GOT3 (cell line): ENCODE measurements around the gene OPRD1.

ENCODE experiments used
- DNase-seq: peaks from one replicate; lab custom pipeline; 2025; ENCODE audit warnings: mixed read lengths; lab: John Stamatoyannopoulos, UW

The OPRD1 gene

DNA sequence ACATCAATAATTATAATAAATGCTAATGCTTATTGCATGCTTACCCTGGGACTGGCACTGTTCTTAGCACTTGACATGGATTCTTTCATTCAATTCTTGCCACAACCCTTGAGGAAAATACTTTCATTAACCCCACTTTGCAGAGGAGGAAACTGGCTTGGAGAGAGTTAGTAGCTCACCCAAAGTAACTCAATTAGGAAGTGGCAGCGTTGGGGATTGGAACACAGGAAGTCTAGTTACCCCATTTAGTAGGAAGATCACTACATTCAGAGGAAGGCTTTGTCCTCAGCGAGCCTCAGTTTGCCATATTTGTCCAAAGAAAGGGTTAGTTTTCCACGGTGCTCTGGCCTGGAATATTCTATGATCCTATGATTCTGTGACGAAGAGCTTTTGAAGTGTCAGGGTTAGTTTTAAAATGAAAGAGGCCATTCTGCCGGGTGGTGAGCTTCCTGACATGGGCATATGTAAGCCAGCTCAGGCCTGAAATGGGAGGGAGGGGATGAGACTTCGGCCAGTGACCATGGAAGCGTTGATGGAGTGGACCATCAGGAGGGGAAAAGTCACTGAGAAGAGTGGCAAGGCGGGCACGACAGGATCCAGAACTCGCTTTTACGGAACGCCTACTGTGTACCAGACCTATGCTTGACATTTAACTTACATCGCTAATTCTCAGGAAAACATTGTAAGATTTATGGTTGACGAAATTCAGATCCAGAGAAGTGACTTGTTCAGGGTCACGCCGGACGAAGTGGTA lies 74.2 kb downstream of the OPRD1 start:
- no peak for DNase-seq

DNA sequence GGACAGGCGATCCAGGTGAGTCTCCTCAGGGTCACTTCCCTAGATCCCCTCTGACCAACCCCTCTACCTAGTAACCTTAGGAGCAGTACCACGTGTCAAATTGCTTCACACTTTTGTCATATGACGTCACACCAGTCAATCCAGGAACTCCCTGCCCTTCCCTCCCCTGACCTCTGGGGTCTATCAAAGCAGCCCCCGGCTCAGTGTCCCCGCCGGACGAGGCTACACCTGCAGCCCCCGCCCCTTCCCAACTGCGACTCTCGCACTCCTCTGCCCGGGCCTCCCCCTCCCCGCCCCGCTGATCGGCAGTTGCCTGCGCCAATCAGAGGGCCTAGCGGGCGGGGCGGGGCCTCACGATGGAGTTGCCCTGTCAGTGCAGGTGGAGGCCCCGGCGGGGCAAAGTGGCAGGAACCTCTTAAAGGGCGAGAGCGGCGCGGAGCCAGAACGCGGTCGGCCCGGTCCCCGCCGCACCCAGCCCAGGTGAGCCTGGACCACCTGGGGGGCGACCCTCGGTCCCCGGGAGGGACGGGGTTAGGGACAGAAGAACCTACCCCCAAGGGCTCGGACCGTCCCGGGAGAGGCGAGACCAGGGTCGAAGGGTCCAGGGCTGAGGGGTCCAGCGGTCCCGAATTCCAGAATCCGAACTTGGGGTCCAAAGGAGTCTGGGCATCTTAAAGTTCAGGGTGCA lies 74.9 kb downstream of the OPRD1 start:
- peak; percentile 63 for DNase-seq

DNA sequence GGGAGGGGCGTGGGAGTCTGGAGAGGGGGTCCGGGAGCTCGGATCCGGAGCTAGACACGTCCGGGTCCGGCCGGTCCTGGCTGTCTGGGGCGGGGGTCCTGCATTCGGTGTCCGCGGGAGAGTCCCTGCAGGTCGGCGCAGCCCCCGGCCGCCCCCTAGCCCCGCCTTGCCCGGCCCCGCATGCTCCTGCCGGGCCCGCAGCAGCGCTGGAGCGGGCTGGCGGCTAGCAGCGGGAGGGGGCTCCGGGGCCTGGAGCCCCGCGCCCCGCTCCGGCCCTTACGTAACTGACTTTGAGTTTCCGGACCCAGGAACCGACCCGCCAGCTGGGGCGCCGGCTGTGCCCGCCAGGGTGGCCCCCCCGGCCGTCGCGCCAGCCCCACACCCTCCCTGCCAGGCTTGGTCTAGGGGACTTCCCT lies 75.5 kb downstream of the OPRD1 start:
- no peak for DNase-seq

DNA sequence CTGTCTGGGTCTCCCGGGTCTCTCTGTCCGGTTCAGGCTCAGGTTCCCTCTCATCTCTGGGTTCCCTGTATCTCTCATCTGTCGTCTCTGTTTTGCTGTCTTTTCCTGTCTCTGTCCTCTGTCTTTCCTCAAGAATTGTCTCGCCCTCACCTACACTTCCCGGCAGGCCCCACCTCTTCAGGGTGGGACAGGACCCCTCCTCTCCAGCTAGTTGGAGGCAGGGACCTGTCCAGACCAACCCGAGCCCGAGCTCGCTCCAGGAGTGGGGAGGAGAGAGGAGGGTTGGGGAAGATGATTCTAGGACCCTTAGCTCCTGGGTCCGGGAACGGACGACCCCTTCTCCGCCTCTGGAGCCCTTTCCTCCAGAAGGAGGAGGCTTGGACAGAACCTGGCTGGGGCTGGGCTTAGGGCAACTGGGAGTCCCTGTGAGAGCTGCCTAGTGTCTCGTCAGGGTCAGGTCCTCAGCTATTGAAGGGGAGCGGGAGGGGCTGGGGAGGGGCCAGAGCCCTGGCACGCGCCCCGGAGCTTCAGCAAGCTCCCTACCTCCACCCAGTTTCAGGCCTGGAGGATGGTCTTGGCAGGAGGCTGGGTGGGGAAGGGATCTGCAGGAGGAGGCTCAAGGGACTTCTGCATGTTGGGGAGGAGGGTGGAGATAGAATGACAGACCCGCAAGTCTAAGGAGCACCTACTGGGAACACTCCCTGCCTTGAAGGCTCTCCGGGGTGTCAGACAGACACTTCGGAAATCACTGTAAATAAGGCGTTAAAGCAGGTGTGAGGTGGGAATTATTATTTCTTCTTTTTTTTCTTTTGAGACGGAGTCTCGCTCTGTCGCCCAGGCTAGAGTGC lies 76.1 kb downstream of the OPRD1 start:
- no peak for DNase-seq

DNA sequence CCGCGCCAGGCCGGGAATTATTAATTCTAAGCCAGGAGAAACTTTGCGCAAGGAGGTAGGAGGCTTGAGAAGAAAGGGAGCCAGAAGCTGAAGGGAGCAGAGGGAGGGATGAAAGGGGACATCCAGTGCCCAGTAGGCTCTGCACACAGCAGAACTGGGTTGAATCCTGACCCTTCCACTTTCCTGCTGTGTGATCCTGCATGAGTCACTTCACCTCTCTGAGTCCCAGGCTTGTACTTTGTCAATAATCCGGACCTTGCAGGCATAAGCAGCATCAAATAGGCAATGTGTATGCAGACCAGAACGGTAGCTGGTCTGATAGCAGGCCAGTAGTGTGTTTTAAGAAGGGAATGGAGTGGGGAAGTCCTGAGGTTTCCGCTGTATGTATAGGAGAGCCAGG lies 76.9 kb downstream of the OPRD1 start:
- no peak for DNase-seq

DNA sequence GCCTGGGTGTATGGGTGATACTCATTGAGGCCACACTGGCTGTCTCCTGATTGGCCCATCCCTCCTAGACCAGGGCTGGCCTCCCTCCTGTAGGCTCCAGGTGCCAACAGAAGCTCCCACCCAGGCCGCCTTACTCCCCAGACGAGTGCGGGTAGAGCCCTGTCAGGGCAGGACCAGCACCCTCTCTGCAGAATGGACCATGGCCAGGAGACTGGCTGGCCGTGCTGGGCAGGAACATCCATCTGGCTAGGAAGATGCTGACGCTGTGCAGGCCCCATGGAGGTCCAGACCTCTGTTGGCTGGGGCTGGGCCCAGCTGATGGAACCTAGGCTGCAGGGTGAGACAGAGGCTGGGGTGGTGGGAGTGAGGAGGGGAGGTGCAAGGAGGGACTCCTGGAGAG lies 77.4 kb downstream of the OPRD1 start:
- no peak for DNase-seq

DNA sequence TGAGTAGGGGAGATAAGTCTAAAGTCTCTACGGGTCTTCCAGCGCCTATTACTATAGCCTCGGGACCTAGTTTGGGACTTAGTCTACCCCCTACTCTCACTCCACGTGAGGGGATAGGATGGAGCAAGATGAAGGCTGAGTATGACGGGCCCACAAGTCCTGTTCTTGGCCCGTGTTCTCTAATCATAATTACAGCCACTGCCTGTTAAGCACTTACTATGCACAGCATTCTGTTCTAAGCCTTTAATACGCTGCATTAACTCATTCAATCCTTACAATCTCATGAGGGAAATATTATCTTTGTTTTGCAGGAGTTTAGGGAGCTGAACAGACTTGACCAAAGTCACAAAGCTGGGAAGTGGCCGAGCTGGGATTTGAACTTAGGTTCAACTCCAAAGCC lies 78.5 kb downstream of the OPRD1 start:
- DNase-seq: no peak

DNA sequence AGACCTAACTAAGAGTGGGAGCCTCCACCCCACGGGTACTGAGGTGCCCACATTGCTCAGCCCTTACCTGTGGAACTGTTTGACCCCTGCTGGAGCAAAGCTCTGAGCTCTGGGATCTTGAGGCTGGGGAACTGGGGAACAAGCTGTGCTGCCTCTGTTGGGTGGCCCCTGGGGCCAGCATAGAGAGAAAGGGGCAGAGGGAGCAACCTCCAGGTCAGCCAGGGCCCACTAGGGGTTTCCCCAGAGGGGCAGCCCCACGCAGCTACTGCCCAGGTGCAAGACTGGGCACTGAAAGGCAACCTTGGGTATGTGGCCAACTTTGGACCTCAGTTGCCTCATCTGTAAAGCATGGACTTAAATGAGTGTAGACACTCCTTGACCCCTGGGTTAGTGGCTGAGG lies 78.9 kb downstream of the OPRD1 start:
- no peak for DNase-seq

DNA sequence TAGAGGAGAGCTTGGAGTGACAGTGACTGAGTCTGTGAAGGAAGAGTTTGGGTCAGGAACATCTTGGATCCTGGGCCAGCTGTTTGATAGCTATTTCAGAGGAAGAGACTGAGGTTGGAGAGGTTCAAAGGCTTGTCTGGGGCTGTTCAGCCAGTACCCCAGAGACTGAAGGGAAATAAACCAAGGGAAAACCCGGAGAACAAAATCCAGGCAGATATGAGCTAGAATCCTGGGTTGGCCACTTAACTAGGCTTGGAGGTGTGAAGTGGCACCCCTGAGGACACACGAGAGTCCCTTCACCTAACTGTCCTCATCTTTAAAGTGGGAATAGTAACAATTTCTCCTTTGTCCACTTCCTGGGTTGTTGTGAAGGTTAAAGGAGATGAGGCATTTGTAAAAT lies 79.3 kb downstream of the OPRD1 start:
- DNase-seq: no peak

DNA sequence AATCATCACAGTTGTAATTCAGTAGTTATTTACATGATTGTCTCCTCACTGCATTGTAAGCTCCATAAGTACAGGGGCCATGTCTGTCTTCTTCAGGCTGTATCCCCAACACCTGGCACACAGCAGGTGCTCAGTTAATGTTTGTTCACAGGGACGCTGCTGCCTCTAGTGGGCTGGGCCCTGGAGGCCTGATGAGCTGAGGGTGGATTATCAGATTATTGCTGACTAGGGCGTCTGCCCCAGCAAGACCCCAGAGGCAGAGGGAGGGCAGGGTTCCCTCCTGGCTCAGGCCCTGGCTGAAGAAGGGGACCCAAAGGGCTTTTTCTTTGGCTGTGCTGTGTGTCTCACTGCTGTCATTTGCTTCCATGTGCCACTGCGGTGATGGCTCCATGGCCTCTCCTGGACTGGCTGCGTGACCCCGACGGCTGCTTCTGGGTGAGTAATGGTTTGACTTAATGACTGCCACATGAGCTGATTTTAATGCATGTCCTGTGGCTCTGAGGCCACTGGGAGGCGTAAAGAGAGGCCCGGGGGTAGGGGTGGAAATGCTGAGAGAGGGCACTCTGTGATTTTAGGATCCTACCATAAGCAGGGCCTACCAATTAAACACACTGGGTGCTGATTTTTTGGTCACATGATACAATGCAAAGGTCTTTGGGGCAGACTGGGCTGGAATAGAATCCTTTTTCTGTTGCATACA lies 81.6 kb downstream of the OPRD1 start:
- no peak for DNase-seq

DNA sequence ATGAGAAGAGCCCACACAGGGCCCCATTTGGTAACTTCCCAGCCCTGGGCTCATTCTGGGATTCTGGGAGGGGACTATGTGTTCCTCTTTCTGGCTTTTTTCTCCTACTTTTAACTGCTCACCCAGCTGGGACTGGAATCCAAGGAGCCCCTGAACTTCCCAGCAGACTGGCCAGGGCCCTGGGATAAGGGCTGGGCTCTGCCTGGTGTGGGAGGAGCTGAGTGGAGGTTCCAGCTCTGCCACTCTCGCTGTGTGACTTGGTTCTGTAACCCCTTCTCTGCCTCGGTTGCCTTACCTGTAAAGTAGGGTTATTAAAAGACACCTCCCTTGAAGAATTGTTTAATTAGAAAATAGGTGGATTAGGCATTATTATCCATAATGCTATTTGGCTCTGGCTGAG lies 82.8 kb downstream of the OPRD1 start:
- DNase-seq: no peak

DNA sequence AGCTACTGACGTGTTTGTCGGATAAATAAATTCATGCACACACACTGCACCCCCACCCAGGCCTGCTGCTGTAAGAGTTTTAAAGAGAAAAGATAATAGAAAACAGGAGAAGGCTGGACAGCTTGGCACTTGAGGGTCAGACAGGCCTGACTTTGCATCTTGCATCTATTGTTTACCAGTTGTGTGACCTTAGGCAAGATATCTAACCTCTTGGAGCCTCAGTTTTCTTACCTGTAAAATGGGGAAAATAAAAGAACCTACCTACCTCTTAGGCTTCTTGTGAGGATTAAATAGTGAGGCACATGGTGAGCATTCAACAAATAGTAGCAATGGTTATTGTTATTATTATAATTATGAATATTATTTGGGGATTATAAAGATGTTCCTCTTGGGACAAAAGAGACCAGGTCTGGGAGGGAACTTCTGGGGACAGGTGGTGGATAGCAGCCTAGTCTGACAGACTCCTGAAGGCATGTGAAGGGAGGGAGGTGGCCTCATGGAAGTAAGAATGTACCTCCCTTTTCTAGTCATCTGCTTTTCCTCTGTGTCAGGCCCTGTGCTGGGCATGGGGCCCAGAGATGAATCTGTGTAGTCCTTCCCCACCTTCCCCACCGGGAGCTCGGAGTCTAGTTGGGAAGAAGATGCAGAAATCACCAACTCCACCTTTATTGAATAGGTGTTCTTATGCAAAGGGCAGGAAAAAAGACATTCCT lies 84.1 kb downstream of the OPRD1 start:
- DNase-seq: no peak

DNA sequence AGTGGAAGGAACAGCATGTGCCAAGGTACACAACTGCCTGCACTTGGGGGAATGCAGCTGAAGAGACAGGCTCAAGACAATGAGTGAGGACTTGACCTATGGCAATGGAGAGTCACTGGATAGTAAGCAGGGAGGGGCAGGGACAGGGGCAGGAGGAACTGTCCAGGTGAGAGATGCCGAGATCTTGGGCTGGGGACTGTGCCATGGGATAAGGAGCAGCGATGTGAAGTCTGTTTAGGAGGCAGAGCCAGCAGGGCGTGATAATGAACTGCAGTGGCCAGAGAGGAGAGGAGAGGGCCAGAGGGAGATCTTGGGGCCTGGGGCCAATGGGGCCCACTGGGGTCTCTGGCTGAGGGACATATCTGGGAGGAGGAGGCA lies 84.6 kb downstream of the OPRD1 start:
- no peak for DNase-seq

DNA sequence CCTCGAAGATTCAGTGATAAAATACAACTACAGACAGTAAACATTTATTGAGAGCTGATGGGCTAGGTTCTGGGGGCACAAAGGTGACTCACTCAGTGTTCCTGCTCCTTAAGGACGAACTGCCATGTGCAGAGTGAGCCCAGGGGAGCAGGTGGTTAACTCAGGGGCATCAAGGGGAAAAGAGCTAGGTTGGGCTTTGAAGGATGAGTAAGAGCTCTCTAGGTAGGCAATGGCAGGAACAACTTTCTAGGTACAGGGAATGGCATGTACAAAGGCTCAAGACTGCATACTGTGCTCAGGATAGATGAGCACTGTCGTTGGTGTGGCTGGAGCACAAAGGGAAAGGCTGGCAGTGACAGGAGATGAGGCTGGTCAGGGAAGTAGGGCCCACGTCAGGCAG lies 85.8 kb downstream of the OPRD1 start:
- DNase-seq: no peak

DNA sequence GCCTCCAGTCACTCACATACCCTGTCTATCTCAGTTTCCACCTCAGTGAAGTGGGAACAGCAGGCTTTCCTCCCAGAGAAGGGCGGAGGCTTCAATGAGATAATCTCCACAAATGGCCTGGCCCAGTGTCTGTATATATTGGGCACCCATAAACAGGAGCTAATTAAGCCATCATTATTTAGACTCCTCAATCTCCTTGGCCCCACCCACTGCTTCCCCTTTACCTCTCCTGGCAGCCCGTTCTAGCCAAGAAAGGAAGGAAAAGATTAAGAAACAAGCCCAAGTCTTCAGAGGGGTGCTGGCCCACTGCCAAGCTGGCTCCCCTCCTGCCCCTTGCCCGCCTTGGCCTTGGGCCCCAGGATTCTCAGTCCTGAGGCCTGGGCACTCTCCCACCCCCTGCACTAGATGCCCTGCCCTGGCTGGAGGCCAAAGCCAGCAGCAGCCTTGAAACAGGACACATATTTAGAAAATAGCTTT lies 86.5 kb downstream of the OPRD1 start:
- DNase-seq: no peak

DNA sequence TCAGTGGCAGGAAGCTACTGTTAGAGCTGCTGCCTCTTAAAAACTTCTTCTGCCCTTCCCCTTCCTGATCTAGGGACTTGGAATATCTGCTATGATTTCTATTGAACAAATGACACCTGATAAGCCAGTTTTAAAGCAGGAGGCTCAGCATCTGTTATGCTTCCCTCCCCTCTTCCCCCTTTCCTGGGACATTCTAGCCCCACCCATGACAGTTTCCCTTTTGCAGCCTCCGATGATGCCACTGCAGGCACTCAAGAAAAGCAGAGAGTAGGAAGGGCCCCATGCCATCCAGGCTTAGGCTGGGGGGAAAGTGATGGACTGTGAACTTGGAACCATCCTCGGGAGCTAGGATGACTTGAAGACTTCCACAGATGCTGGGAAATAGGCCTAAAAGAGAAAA lies 87.3 kb downstream of the OPRD1 start:
- no peak for DNase-seq

DNA sequence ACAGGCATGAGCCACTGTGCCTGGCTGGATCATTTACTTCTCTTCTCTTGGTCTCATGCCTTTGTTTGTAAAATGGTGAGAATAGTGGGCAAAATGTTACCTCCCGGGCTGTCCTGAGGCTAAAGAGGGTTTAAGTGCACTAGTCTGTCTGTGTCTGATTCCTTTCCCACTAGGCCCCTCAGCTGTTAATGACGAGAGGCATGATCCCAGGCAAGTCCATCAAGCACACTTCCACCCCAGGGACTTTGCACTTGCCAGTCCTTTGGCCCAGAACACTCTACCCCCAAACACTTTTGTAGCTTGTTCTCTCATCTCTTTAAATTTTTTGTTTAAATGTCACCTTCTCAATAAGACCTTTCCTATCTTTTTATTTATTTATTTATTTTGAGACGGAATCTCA lies 88.6 kb downstream of the OPRD1 start:
- DNase-seq: no peak

DNA sequence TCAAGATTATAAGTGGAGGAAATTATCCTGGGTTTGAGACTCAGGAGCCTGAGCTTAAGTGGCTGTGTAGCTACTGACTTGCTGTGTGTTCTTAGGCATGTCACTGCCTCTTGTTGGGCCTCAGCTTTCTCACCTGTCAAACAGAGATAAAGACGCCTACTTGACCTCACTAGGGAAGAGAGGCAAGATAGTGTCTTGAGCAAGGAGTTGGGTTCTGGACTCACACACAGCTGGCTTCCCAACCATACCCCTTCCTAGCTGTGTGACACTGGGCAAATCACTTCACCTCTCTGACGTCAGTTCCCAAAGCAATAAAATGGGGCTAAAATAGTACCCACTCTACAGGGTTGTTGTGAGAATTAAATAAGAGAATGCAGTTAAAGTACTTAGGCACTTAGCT lies 90.8 kb downstream of the OPRD1 start:
- no peak for DNase-seq

DNA sequence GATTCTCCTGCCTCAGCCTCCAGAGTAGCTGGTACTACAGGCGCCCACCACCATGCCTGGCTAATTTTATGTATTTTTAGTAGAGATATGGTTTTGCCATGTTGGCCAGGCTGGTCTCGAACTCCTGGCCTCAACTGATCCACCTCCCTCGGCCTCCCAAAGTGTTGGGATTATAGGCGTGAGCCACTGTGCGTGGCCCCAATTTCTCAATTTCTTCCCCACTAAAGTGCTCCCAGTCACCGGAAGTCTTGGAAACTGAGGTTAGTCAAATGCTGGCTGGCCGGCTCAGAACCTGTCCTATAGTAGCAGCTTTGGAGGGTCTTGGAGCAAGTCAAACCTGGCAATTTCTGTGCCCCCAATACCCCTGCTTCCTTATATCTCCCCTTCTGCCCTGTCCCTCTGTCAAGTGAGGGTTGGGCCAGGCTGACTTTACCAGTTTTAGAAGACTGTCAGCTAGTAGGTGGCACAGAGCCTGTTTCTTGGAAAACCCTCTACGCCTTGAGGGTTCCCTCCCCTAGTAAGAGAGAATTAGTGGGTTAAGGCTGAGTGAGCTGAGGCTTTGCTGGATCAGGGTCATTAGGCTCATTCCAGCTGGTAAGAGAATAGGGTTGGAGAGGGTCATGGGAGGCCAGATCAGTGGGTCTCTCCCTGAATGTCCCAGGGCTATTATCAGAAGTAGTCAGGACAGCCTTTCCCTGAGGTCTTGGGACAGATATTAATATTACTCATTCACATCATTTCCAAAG lies 94.1 kb downstream of the OPRD1 start:
- DNase-seq: no peak

DNA sequence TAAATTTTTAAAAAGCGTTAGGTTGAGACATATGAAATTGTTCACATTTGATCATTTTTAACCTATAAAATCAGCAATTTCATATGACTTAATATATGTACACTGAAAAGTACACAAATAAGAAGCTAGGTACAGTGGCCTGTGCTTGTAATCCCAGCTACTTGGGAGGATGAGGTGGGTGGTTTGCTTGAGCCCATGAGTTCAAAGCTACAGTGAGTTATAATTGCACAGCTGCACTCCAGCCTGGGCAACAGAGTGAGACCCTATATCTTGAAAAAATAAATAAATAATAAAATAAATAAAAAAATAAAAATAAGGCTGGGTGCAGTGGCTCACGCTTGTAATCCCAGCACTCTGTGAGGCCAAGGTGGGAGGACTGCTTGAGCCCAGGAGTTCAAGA lies 97.2 kb downstream of the OPRD1 start:
- no peak for DNase-seq
